IPS-18c (cell line): ENCODE results near the gene UGT1A9.

ENCODE experiments used
- H3K4me3 ChIP-seq: 2 replicates; pipeline ENCODE4 v1.7.0; 2013; ENCODE audit warnings: low read depth, mild to moderate bottlenecking, low read length, moderate library complexity; ENCODE audit not compliant: insufficient read depth
- H3K9me3 ChIP-seq: one replicate; pipeline ENCODE4 v1.6.1; 2013; ENCODE audit warnings: mild to moderate bottlenecking, low read length, moderate library complexity; ENCODE audit not compliant: control insufficient read depth, insufficient read depth

UGT1A9 gene

DNA sequence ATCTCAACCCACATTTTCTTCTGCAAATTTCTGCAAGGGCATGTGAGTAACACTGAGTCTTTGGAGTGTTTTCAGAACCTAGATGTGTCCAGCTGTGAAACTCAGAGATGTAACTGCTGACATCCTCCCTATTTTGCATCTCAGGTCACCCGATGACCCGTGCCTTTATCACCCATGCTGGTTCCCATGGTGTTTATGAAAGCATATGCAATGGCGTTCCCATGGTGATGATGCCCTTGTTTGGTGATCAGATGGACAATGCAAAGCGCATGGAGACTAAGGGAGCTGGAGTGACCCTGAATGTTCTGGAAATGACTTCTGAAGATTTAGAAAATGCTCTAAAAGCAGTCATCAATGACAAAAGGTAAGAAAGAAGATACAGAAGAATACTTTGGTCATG lies 96.4 kb downstream of the UGT1A9 start:
- H3K9me3 ChIP-seq = no peaks in the 10 kb centered on the region
- no peak overlapping the region for H3K4me3 ChIP-seq

- Histone ChIP-seq H3K9me3 (no peaks in the 10 kb centered on the region), H3K4me3 (no peak overlapping the region)
Measured at GRCh38 chr2:233769260-233769659, 97.6 kb downstream of the UGT1A9 start.

GRCh38 chr2:233772153-233772552 lies 100.5 kb downstream of the UGT1A9 start:
- Histone ChIP-seq H3K9me3 (no peaks in the 10 kb centered on the region), H3K4me3 (no peak overlapping the region)

DNA sequence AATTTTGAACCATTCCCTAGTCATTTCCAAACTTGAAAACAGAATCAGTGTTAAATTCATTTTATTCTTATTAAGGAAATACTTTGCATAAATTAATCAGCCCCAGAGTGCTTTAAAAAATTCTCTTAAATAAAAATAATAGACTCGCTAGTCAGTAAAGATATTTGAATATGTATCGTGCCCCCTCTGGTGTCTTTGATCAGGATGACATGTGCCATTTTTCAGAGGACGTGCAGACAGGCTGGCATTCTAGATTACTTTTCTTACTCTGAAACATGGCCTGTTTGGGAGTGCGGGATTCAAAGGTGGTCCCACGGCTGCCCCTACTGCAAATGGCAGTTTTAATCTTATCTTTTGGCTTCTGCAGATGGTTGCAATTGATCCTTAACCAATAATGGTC lies 100.9 kb downstream of the UGT1A9 start:
- Histone ChIP-seq H3K9me3 (no peaks in the 10 kb centered on the region), H3K4me3 (no peak overlapping the region)

DNA sequence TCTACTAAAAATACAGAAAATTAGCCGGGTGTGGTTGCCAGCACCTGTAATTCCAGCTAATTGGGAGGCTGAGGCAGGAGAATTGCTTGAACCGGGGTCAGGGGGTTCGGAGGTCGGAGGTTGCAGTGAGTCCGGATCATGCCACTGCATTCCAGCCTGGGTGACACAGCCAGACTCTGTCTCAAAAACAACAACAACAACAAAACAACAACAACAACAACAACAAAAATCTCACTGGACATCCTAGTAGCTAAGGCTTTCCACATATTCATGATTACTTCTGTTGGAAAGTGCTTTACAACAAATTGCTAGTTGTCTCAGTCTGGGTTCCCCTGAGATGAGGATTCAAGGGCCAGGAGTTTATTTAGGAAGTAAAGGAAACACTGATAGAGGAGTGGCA lies 102.2 kb downstream of the UGT1A9 start:
- Histone ChIP-seq H3K4me3 (no peak overlapping the region), H3K9me3 (no peaks in the 10 kb centered on the region)

GRCh38 chr2:233775414-233775813 lies 103.7 kb downstream of the UGT1A9 start:
- no peaks in the 10 kb centered on the region for H3K9me3 ChIP-seq
- H3K4me3 ChIP-seq = no peak overlapping the region

GRCh38 chr2:233778030-233778429 lies 106.3 kb downstream of the UGT1A9 start, which contains the start of gene MROH2A:
Gene MROH2A (plus strand): TSS chr2:233778330. CDS start chr2:233779359, 1,029 bp downstream.
- H3K4me3 ChIP-seq = no peak within 1 kb of the TSS
- no peaks in the 10 kb centered on the region for H3K9me3 ChIP-seq

GRCh38 chr2:233779722-233780121 lies 108.0 kb downstream of the UGT1A9 start:
- no peak overlapping the region for H3K4me3 ChIP-seq
- no peaks in the 10 kb centered on the region for H3K9me3 ChIP-seq

- Histone ChIP-seq H3K9me3 (peaks cover 3% of the 10 kb centered on the region), H3K4me3 (no peak overlapping the region)
Measured at GRCh38 chr2:233780771-233781170, 109.1 kb downstream of the UGT1A9 start.

GRCh38 chr2:233789554-233789953 lies 117.9 kb downstream of the UGT1A9 start:
- H3K9me3 ChIP-seq = peaks cover 5% of the 10 kb centered on the region
- H3K4me3 ChIP-seq = no peak overlapping the region

DNA sequence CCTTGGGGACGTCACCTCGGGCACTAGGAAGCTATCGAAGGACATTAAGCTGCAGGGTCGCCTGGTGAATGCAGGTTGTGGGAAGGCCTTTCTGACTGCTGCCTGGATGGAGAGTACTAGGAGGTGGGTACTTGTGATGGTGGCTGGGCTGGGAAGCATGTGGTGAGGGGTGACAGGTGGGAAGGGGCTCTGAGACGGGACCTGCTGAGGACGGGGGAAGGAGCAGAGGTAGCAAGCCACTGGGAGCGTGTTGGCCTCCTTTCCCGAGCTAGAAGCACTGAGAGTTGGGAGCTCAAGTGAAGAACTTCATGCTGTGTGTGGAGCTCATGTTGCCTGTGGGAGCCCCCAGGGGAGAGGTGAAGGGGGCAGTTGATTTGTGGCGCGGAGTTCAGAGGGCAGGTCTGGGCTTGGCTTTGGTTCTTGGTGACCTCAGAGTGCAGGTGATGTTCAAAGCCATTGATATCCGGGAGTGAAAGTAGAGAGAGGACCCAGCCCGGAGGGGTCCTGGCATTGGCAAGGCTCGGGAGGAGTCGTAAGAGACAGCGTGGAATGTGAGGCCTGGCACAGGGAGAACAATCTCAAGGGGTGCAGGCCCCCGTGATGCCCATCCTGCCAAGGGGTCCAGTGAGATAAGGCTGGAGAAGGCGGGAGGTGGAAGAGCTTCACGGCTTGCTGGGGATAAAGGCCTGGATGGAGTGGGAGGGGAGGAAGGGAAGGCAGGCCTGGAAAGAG lies 119.6 kb downstream of the UGT1A9 start:
- H3K4me3 ChIP-seq = no peak overlapping the region

GRCh38 chr2:233791883-233792329 lies 120.2 kb downstream of the UGT1A9 start:
- Histone ChIP-seq H3K4me3 (no peak overlapping the region), H3K9me3 (peaks cover 2% of the 10 kb centered on the region)

More for the DNA sequence above, 119.6 kb downstream of the UGT1A9 start:
- peaks cover 2% of the 10 kb centered on the region for H3K9me3 ChIP-seq

GRCh38 chr2:233792720-233793119 lies 121.0 kb downstream of the UGT1A9 start:
- Histone ChIP-seq H3K9me3 (peaks cover 2% of the 10 kb centered on the region), H3K4me3 (no peak overlapping the region)

DNA sequence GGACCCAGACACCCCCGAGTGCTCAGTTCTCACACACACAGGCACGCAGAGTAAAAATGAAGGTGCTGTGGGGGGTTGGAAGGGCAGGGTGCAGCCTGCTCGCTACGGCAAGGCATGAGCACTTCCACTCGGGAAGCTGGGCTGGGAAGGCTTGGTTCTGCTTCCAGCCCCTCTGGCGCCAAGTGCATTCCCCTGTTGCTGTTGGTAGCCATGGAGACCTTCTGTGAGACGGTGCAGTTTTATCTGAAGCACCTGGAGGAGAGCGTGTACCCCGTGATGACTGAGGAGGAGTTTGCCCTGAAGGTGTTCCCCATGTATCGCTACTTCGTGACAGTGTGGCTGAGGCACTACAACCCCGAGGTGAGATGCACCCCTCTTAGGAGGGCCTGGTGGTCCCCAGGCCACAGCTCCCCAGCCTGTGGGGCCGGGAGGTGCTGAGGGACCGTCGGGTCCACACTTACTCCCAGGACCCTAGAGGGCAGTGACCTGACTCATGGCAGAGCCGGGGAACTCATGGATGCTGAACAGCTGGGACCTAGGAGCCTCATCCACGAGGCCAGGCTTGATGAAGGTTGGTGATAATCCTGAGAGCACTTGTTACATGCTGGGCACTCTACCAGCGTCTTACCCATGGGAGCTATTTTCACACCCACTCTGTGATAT lies 121.9 kb downstream of the UGT1A9 start:
- H3K4me3 ChIP-seq = no peak overlapping the region
- H3K9me3 ChIP-seq = peaks cover 2% of the 10 kb centered on the region

DNA sequence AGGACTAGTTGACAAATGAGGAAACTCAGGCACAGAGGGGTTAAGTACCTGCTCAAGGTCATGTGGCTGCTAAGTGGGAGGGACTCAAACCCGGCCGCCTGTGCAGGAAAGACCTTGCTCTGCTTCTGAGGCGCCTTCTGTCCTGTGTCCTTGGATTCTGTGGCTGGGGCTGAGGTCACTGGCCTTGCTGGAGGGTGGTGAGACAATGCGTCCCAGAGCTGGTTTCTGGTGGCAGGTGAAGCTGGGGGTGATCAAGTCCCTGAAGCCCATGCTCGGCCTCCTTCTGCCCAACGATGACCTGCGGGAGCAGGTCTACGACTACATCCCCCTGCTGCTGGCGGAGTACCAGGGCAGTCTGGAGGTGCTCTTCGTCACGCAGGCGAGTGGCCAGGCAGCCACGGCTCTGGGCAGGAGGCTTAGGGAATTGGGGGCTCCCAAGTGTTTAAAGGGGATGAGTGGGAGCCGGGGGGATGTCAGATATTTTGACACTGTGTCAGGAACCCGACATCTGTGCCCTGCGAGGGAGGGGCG lies 122.5 kb downstream of the UGT1A9 start:
- Histone ChIP-seq H3K4me3 (no peak overlapping the region), H3K9me3 (peaks cover 2% of the 10 kb centered on the region)

GRCh38 chr2:233795735-233796171 lies 124.1 kb downstream of the UGT1A9 start:
- Histone ChIP-seq H3K9me3 (peaks cover 2% of the 10 kb centered on the region), H3K4me3 (no peak overlapping the region)

GRCh38 chr2:233796254-233796653 lies 124.6 kb downstream of the UGT1A9 start:
- H3K9me3 ChIP-seq = peaks cover 2% of the 10 kb centered on the region
- no peak overlapping the region for H3K4me3 ChIP-seq
